Mesothelial cell of epicardium (in vitro differentiated cells): ENCODE measurements around the gene RD3L. TPM values are rescaled to one million over a fixed set of nuclear protein-coding genes. Genes with fewer than 3 reads are reported as not detected.

Source experiments
- DNase-seq, 2 experiments: peaks; one replicate each; pipeline ENCODE4 v3.0.0; 2021; ENCODE audit warnings: low spot score in 2 of 2; ENCODE audit not compliant: unreplicated experiment in 2 of 2
- H3K27ac Mint-ChIP-seq: 2 replicates; pipeline ENCODE4 v1.8.0; 2021; ENCODE audit warnings: mixed read lengths
- H3K27me3 Mint-ChIP-seq: 2 replicates; pipeline ENCODE4 v1.8.0; 2021; ENCODE audit warnings: low read depth, mixed read lengths
- H3K36me3 Mint-ChIP-seq: 2 replicates; pipeline ENCODE4 v1.8.0; 2021; ENCODE audit warnings: mixed read lengths
- H3K4me1 Mint-ChIP-seq: 2 replicates; pipeline ENCODE4 v1.8.0; 2021; ENCODE audit warnings: mixed read lengths
- H3K4me3 Mint-ChIP-seq: 2 replicates; pipeline ENCODE4 v1.8.0; 2021; ENCODE audit warnings: mild to moderate bottlenecking, moderate library complexity, mixed read lengths
- H3K9me3 Mint-ChIP-seq: 2 replicates; pipeline ENCODE4 v1.8.0; 2021; ENCODE audit warnings: mixed read lengths
- CTCF ChIP-seq: fragments of 200-600 bp; sonication (generic); IDR thresholded peaks from one replicate; pipeline ENCODE4 v1.5.0; 2021; ENCODE audit warnings: antibody characterized with exemption; ENCODE audit not compliant: unreplicated experiment
- total RNA-seq: library from RNA; stranded (reverse); gene quantifications from 3 replicates; pipeline ENCODE4 v1.2.1, GENCODE V29; 2021

Gene RD3L
- total RNA-seq, 1 donor from 2014 or later, result not detected

DNA sequence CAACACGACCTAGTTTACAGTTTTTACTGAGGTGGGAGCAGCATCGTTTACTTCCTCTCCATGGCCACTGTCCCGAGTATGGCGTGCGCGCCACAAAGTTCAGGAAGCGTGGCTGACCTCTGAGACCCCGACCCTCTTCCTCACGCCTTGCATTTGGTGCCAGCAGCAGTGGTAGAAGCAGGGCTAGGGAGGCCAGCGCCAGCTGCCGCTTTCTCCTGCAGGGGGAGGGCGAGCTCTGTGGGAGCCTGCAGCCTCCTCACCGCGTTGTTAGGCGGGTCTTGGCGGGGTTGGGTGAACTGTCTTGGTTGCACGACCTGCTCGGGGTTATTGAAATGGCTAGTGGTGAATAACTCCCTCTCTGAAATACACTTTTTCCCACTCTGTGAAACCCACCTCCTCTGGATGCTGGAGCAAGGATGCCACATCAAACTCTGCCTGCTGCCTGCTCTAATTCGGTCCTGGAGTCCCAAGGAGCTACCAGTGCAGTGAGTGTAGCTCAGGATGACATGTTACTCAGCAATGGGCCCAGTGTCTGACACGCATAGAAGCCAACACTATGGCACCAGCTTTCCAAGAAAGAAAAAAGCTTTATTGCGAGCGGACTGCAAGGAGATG, 36.4 kb downstream of the RD3L start:
- peaks cover 4% of the 10 kb centered on the region for H3K4me1 Mint-ChIP-seq
- no peaks in the 10 kb centered on the region for H3K36me3 Mint-ChIP-seq
- DNase-seq, result no peak

DNA sequence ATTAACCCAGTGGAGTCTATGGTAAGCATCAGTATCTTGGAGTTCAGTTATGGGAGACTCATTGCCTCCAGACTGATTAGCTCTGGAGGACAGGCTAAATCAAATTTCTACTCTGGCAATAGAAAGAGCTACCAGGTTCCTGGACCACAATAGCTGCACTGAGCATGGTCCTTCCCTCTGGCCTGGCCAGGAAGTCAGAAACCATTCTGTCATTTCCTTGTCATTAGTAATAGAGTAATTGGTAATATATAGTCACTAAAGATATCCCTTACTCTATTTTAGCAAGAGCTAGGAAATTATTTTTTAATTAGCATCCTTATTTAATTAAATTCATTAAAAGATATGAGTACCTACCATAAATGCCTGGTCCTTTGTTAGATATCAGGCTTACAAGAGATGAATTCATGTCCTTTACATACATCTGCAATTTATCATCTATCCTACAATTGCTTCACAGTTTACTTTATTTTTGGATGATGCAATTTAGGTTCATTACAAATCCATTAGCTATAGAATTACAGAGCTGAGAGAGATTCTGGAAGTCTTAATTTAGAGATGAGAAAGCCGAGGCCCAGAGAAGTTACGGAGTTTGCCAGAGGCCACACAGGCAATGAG, 37.7 kb downstream of the RD3L start:
- Mint-ChIP-seq H3K36me3 (no peaks in the 10 kb centered on the region), H3K4me1 (no peaks in the 10 kb centered on the region), H3K27ac (no peak overlapping the region), H3K4me3 (no peak overlapping the region), H3K27me3 (peaks cover 2% of the 10 kb centered on the region), H3K9me3 (no peaks in the 10 kb centered on the region)
- DNase-seq, result no peak
- TF ChIP-seq CTCF, result no peak

More for the DNA sequence above, 36.4 kb downstream of the RD3L start:
- Mint-ChIP-seq H3K9me3 (no peaks in the 10 kb centered on the region), H3K27me3 (peaks cover 2% of the 10 kb centered on the region), H3K4me3 (no peak overlapping the region), H3K27ac (no peak overlapping the region)
- TF ChIP-seq CTCF, result no peak

DNA sequence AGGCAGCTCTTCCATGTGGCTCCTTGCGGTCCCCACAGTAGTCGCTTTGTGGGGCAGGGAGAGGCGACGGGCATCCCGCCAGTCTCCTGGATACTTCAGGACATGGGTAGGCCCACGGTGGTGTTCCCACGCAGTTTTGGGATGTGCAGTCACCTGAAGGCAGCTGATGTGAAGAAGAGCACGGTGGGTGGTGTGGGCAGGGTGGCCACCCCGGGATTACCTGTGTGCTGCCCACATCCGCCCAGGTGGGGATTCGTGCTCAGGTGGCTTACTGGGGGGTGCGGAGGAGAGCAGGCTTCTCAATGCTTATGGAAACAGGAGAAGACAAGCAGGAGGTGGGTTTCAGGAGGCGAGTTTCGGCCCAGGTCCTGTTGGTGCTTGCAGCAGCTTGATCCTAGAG, 42.5 kb downstream of the RD3L start:
- no peak for DNase-seq
- no peaks in the 10 kb centered on the region for H3K36me3 Mint-ChIP-seq
- no peaks in the 10 kb centered on the region for H3K27me3 Mint-ChIP-seq
- no peaks in the 10 kb centered on the region for H3K9me3 Mint-ChIP-seq
- no peak overlapping the region for H3K4me3 Mint-ChIP-seq
- TF ChIP-seq CTCF, result no peak
- H3K4me1 Mint-ChIP-seq, result peaks cover 4% of the 10 kb centered on the region
- no peak overlapping the region for H3K27ac Mint-ChIP-seq

DNA sequence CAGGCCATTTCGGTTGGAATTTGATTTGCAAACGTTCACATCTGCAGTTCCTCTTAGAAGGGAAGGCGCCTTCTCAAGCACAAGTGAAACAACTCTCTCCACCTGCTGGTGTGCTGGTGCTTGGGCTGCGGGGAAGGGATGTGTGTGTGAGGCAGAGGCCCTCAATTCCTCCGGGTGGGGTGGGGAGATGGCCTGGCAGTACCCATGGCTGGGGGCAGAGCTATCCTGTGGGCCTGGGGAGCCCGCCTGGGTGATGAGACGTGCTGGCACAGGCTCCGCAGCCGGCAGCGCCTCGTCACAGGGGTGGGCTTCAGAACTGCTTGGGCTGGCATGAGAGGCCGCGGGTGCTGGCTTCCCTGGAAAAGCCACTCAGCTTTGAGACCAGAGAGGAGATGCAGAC, 43.0 kb downstream of the RD3L start:
- Mint-ChIP-seq H3K4me3 (no peak overlapping the region), H3K4me1 (peaks cover 4% of the 10 kb centered on the region), H3K27ac (no peak overlapping the region), H3K9me3 (no peaks in the 10 kb centered on the region), H3K36me3 (no peaks in the 10 kb centered on the region), H3K27me3 (no peaks in the 10 kb centered on the region)
- DNase-seq, result no peak
- TF ChIP-seq CTCF, result no peak

- Mint-ChIP-seq H3K9me3 (no peaks in the 10 kb centered on the region), H3K4me1 (peaks cover 4% of the 10 kb centered on the region), H3K27me3 (no peaks in the 10 kb centered on the region), H3K27ac (no peak overlapping the region), H3K4me3 (no peak overlapping the region), H3K36me3 (no peaks in the 10 kb centered on the region)
- DNase-seq, result no peak
- TF ChIP-seq CTCF, result no peak
Observed at GRCh38 chr14:103898711-103899110, 43.6 kb downstream of the RD3L start.
